ENCODE measurements around the gene LENEP.

LENEP gene

DNA sequence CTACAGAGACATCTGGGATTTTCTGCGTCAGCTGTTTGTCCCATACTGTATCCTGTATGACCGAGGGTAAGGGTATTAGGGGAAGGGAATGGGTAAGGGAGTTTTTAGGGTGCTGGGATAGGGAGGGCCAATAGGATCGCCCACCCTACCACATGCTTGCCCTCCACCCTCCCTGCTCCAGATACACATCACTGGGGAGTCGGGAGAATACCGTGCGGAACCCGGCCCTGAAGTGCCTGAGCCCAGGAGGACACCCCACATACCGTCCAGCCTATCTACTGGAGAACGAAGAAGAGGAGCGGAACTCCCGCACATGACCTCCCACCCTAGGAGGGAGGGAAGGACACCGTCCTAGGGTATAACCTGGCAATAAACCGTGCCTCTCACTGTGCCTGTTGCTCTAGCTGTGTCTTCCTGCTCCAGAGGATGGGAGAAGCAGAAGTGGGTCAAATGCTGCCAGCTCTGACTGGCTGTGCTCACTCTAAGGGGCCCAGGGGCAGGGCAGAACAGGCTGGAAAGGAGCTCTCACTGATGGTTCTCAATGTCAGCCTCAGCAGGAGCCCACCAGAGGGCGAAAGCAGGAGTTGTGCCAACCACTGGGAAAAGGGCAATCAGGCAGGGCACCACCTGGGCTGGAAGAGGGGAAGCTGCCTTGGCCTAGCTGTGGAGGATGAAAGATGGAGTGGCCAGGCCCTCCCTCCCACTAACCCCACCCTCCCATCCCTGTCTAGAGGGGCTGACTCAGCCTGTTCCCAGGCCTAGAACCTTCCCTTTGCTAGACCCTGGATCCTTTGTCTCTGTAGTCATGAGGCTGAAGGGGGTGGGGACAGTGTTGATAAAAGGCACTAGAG is 440 bp upstream of the LENEP start:
- Histone ChIP-seq H3K4me2 (ENCODE audit: low read depth, low read length) (no peak overlapping the region), H3K4me1 (ENCODE audit: low read length) (peaks cover 9% of the 10 kb centered on the region; the same call in 1 of the 2 replicates), H4K20me1 (ENCODE audit: insufficient read depth, low read length) (no peaks in the 10 kb centered on the region), H3F3A (ENCODE audit: insufficient read depth, low read length) (peaks cover 28% of the 10 kb centered on the region), H3K27me3 (replicated peaks; ENCODE audit: insufficient read depth, low read length) (no peaks in the 10 kb centered on the region), H3K9ac (ENCODE audit: low read length) (no peak overlapping the region), H3K36me3 (replicated peaks; ENCODE audit: insufficient read depth, low read length) (peaks cover 12% of the 10 kb centered on the region), H2AFZ (ENCODE audit: low read length) (no peak overlapping the region), H3K79me2 (ENCODE audit: low read length) (peaks cover 24% of the 10 kb centered on the region), H3K9me3 (replicated peaks; ENCODE audit: insufficient read depth, low read length) (no peaks in the 10 kb centered on the region), H3K27ac (ENCODE audit: low read length) (no peak overlapping the region), H3K9me2 (replicated peaks; ENCODE audit: insufficient read depth, low read length) (no peaks in the 10 kb centered on the region), H3K4me3 (ENCODE audit: low read length) (no peak overlapping the region)
- peak; percentile 19 for DNase-seq
- TF ChIP-seq EZH2phosphoT487 (IDR thresholded peaks at IDR 0.05; ENCODE audit: low read length): no peak
- TF ChIP-seq, protein P1, sequence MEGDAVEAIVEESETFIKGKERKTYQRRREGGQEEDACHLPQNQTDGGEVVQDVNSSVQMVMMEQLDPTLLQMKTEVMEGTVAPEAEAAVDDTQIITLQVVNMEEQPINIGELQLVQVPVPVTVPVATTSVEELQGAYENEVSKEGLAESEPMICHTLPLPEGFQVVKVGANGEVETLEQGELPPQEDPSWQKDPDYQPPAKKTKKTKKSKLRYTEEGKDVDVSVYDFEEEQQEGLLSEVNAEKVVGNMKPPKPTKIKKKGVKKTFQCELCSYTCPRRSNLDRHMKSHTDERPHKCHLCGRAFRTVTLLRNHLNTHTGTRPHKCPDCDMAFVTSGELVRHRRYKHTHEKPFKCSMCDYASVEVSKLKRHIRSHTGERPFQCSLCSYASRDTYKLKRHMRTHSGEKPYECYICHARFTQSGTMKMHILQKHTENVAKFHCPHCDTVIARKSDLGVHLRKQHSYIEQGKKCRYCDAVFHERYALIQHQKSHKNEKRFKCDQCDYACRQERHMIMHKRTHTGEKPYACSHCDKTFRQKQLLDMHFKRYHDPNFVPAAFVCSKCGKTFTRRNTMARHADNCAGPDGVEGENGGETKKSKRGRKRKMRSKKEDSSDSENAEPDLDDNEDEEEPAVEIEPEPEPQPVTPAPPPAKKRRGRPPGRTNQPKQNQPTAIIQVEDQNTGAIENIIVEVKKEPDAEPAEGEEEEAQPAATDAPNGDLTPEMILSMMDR (IDR thresholded peaks at IDR 0.05; ENCODE audit: low read length): peak; percentile 22; the same call in 1 of the 2 replicates
- TF ChIP-seq EZH2 (optimal IDR thresholded peaks at IDR 0.05; ENCODE audit: low read depth, low read length): no peak

DNA sequence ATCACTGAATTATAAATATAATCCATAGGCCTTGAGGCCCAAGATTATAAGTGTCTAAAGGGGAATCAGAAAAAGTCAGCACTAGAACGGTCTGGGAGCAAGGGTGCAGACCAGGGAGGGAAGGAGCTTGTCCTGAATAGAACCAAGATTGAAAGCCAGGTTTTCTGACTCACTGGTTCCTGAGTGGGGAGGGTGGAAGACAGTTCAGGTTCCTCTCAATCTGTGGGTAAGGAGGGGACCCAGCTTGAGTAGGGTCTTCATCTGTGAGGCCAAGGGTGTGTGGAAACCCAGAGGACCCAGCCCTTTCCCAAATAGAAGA is 842 bp downstream of the LENEP start:
- no peaks in the 10 kb centered on the region for H3K9me3 ChIP-seq (replicated peaks; ENCODE audit: insufficient read depth, low read length)
- peaks cover 40% of the 10 kb centered on the region for H3F3A ChIP-seq (ENCODE audit: insufficient read depth, low read length)
- peak overlapping the region; percentile 8; the same call in 1 of the 2 replicates for H3K27ac ChIP-seq (ENCODE audit: low read length)
- H4K20me1 ChIP-seq (ENCODE audit: insufficient read depth, low read length): no peaks in the 10 kb centered on the region
- H3K27me3 ChIP-seq (replicated peaks; ENCODE audit: insufficient read depth, low read length): no peaks in the 10 kb centered on the region
- TF ChIP-seq, protein P1 (IDR thresholded peaks at IDR 0.05; ENCODE audit: low read length): no peak
- TF ChIP-seq EZH2phosphoT487 (IDR thresholded peaks at IDR 0.05; ENCODE audit: low read length): no peak
- no peak for TF ChIP-seq EZH2 (optimal IDR thresholded peaks at IDR 0.05; ENCODE audit: low read depth, low read length)
- peaks cover 11% of the 10 kb centered on the region for H3K79me2 ChIP-seq (ENCODE audit: low read length)
- no peaks in the 10 kb centered on the region for H3K9me2 ChIP-seq (replicated peaks; ENCODE audit: insufficient read depth, low read length)
- no peak overlapping the region for H2AFZ ChIP-seq (ENCODE audit: low read length)
- no peak overlapping the region for H3K4me3 ChIP-seq (ENCODE audit: low read length)
- H3K36me3 ChIP-seq (replicated peaks; ENCODE audit: insufficient read depth, low read length): peaks cover 5% of the 10 kb centered on the region; the same call in 1 of the 2 replicates
- DNase-seq: no peak
- peaks cover 9% of the 10 kb centered on the region; the same call in 1 of the 2 replicates for H3K4me1 ChIP-seq (ENCODE audit: low read length)
- no peak overlapping the region for H3K4me2 ChIP-seq (ENCODE audit: low read depth, low read length)
- H3K9ac ChIP-seq (ENCODE audit: low read length): no peak overlapping the region

DNA sequence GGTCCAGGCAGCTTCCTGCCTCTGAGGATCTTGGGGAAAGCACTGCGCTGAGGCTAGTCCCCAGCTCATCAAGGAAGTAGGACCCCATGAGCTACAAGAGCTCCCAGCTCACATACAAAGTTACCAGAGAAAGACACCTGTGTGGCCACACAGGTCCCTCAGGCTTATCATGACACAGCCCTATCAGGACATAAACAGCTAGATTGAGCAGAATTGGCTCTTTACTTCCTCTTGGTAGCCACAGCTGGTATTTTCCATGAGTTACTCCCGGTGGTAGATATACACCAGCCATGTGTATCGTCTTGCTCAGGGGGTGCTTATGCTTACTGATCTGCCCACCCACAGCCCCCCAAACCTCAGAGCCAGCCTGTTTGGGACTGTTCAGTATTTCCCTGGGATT is 1.2 kb downstream of the LENEP start:
- no peak for DNase-seq
- Histone ChIP-seq H3K27me3 (replicated peaks; ENCODE audit: insufficient read depth, low read length) (no peaks in the 10 kb centered on the region), H3K4me2 (ENCODE audit: low read depth, low read length) (no peak overlapping the region), H2AFZ (ENCODE audit: low read length) (no peak overlapping the region), H3K4me3 (ENCODE audit: low read length) (no peak overlapping the region), H3K36me3 (replicated peaks; ENCODE audit: insufficient read depth, low read length) (peaks cover 5% of the 10 kb centered on the region; the same call in 1 of the 2 replicates), H3K79me2 (ENCODE audit: low read length) (peaks cover 8% of the 10 kb centered on the region; the same call in 1 of the 2 replicates), H3K9me2 (replicated peaks; ENCODE audit: insufficient read depth, low read length) (no peaks in the 10 kb centered on the region), H3K4me1 (ENCODE audit: low read length) (peaks cover 9% of the 10 kb centered on the region; the same call in 1 of the 2 replicates), H3K27ac (ENCODE audit: low read length) (peak overlapping the region; percentile 8; the same call in 1 of the 2 replicates), H3K9me3 (replicated peaks; ENCODE audit: insufficient read depth, low read length) (no peaks in the 10 kb centered on the region), H3K9ac (ENCODE audit: low read length) (no peak overlapping the region), H3F3A (ENCODE audit: insufficient read depth, low read length) (peaks cover 43% of the 10 kb centered on the region), H4K20me1 (ENCODE audit: insufficient read depth, low read length) (no peaks in the 10 kb centered on the region)
- TF ChIP-seq, protein P1 (IDR thresholded peaks at IDR 0.05; ENCODE audit: low read length): no peak
- TF ChIP-seq EZH2 (optimal IDR thresholded peaks at IDR 0.05; ENCODE audit: low read depth, low read length): no peak
- no peak for TF ChIP-seq EZH2phosphoT487 (IDR thresholded peaks at IDR 0.05; ENCODE audit: low read length)
